ENCODE results near the gene MAP3K9. TPM values are rescaled to one million over a fixed set of nuclear protein-coding genes. Genes with fewer than 3 reads are reported as not detected.
"Not testable (repeated sequence)": the region's sequence is repeated elsewhere in the genome, so short reads cannot be mapped to it uniquely, and the experiment has no call there.

The MAP3K9 gene
- total and polyA plus RNA-seq, 10 of the 15 experiments (the other 5 are each of a cell fraction or from before 2014, with no cell fraction given): 0.48 to 7.9 (median 2.9) TPM

- TF ChIP-seq ZBTB4 (CRISPR knock-in tag; IDR thresholded peaks at IDR 0.05): no peak
These were observed 46.2 kb upstream of the MAP3K9 start (continued) for GRCh38 chr14:70855486-70855885.

DNA sequence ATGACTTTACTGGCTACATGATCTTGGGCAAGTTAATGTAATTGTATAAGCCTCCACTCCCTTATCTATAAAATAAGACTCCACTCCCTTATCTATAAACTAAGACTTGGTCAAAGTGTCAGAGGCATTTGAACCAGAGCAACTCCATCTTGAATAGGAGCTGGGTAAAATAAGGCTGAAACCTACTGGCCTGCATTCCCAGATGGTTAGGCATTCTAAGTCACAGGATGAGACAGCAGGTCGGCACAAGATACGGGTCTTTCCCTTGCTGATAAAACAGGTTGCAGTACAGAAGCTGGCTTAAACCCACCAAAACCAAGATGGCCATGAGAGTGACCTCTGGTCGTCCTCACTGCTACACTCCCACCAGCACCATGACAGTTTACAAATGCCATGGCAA is 44.3 kb upstream of the MAP3K9 start:
- H2AFZ ChIP-seq (ENCODE audit: control insufficient read depth, low read depth, low read length); H3K27me3 ChIP-seq (replicated peaks in 1 of 2; ENCODE audit: control insufficient read depth in 2 of 2, insufficient read depth in 2 of 2, low read length in 1 of 2); H3K4me1 ChIP-seq (ENCODE audit: control insufficient read depth, insufficient read depth, low read length); H3K9me3 ChIP-seq (replicated peaks; ENCODE audit: control insufficient read depth, insufficient read depth, low read length); FAIRE-seq; H3K27ac ChIP-seq (ENCODE audit: control insufficient read depth, insufficient read depth); POLR2A ChIA-PET; BruUV-seq (replicated peaks); H4K20me1 ChIP-seq (ENCODE audit: control insufficient read depth, insufficient read depth); DNase-seq (ENCODE audit: low read depth, low spot score); H3K4me3 ChIP-seq; in situ Hi-C loops (cut with MboI); H3K79me2 ChIP-seq (ENCODE audit: control insufficient read depth, insufficient read depth, low read length); RAD21 ChIA-PET (ENCODE audit: unreplicated experiment); H3K4me2 ChIP-seq (ENCODE audit: control insufficient read depth, insufficient read depth); ATAC-seq; SMC1A ChIA-PET (ENCODE audit: uncharacterized antibody, unreplicated experiment); H3K36me3 ChIP-seq (ENCODE audit: control insufficient read depth in 2 of 2, insufficient read depth in 2 of 2, low read length in 1 of 2); H3K9ac ChIP-seq (ENCODE audit: control insufficient read depth, insufficient read depth, low read length); intact Hi-C loops (cut with micrococcal nuclease; ENCODE audit: unreplicated experiment): not testable (repeated sequence)
- WGBS (ENCODE audit: insufficient coverage, insufficient replicate concordance, low lambda C conversion rate, missing lambda C conversion rate): 50% methylated on average over 3 of the region's 3 CpGs
- CTCF ChIA-PET: interaction anchor here (0.6 kb wide), 1 partner anchor 36 kb away, joined by 3 read pairs; no protein-coding TSS in a partner anchor
